ENCODE data around the gene ZAR1. TPM values are rescaled to one million over a fixed set of nuclear protein-coding genes. Genes with fewer than 3 reads are reported as not detected.

Gene ZAR1
- total RNA-seq, 2 donors from 2014 or later, result 0.18 TPM; not detected in 1

GRCh38 chr4:48495941-48496340 is 5.9 kb downstream of the ZAR1 start:
- peaks cover 4% of the 10 kb centered on the region for H3K4me1 ChIP-seq (ENCODE audit: control insufficient read depth, insufficient read depth, low read length)
- H3K27ac Mint-ChIP-seq, result no peak overlapping the region
- no peak overlapping the region for H3K27ac ChIP-seq (ENCODE audit: low read depth, low read length)
- peaks cover 22% of the 10 kb centered on the region for H3K36me3 ChIP-seq (ENCODE audit: control insufficient read depth, insufficient read depth, low read length)
- 90 to 100% methylated on average over 2 of the region's 2 CpGs for WGBS, 2 experiments (ENCODE audit: insufficient coverage in 1 of 2, insufficient read length in 1 of 2)
- no peak overlapping the region for H3K9ac ChIP-seq (ENCODE audit: extremely low read depth, low read length, poor library complexity, severe bottlenecking)
- no peaks in the 10 kb centered on the region for H3K9me3 Mint-ChIP-seq
- peaks cover 15% of the 10 kb centered on the region for H3K36me3 Mint-ChIP-seq (ENCODE audit: low read depth)
- H3K27me3 ChIP-seq (ENCODE audit: control insufficient read depth, insufficient read depth, low read length, poor library complexity, severe bottlenecking), result peaks cover 17% of the 10 kb centered on the region
- no peak overlapping the region for H3K4me3 ChIP-seq (ENCODE audit: low read length)
- no peak for DNase-seq
- no peaks in the 10 kb centered on the region for H3K9me3 ChIP-seq (ENCODE audit: control insufficient read depth, low read length)
- peaks cover 5% of the 10 kb centered on the region for H3K4me1 Mint-ChIP-seq
- no peak overlapping the region for H3K4me3 Mint-ChIP-seq
- H3K27me3 Mint-ChIP-seq (ENCODE audit: insufficient read depth), result peaks cover 23% of the 10 kb centered on the region
- TF ChIP-seq, protein P1, sequence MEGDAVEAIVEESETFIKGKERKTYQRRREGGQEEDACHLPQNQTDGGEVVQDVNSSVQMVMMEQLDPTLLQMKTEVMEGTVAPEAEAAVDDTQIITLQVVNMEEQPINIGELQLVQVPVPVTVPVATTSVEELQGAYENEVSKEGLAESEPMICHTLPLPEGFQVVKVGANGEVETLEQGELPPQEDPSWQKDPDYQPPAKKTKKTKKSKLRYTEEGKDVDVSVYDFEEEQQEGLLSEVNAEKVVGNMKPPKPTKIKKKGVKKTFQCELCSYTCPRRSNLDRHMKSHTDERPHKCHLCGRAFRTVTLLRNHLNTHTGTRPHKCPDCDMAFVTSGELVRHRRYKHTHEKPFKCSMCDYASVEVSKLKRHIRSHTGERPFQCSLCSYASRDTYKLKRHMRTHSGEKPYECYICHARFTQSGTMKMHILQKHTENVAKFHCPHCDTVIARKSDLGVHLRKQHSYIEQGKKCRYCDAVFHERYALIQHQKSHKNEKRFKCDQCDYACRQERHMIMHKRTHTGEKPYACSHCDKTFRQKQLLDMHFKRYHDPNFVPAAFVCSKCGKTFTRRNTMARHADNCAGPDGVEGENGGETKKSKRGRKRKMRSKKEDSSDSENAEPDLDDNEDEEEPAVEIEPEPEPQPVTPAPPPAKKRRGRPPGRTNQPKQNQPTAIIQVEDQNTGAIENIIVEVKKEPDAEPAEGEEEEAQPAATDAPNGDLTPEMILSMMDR (conservative IDR thresholded peaks at IDR 0.05), result no peak

- Histone ChIP-seq H3K4me3 (ENCODE audit: low read length) (no peak overlapping the region), H3K9me3 (ENCODE audit: control insufficient read depth, low read length) (no peaks in the 10 kb centered on the region), H3K27me3 (ENCODE audit: control insufficient read depth, insufficient read depth, low read length, poor library complexity, severe bottlenecking) (no peaks in the 10 kb centered on the region), H3K27ac (ENCODE audit: low read depth, low read length) (no peak overlapping the region), H3K4me1 (ENCODE audit: control insufficient read depth, insufficient read depth, low read length) (no peaks in the 10 kb centered on the region), H3K36me3 (ENCODE audit: control insufficient read depth, insufficient read depth, low read length) (peaks cover 45% of the 10 kb centered on the region), H3K9ac (ENCODE audit: extremely low read depth, low read length, poor library complexity, severe bottlenecking) (no peak overlapping the region)
- peaks cover 3% of the 10 kb centered on the region for H3K27me3 Mint-ChIP-seq (ENCODE audit: insufficient read depth)
- TF ChIP-seq, protein P1 (conservative IDR thresholded peaks at IDR 0.05), result no peak
- no peak overlapping the region for H3K27ac Mint-ChIP-seq
- WGBS, 2 experiments (ENCODE audit: insufficient coverage in 1 of 2, insufficient read length in 1 of 2), result 90 to 94% methylated on average over 3 to 4 of the region's 4 CpGs
- DNase-seq, result no peak
- H3K4me3 Mint-ChIP-seq, result no peak overlapping the region
- H3K9me3 Mint-ChIP-seq, result no peaks in the 10 kb centered on the region
- peaks cover 26% of the 10 kb centered on the region for H3K36me3 Mint-ChIP-seq (ENCODE audit: low read depth)
- no peaks in the 10 kb centered on the region for H3K4me1 Mint-ChIP-seq
These were observed 8.8 kb downstream of the ZAR1 start for GRCh38 chr4:48498895-48499294.

- no peaks in the 10 kb centered on the region for H3K9me3 Mint-ChIP-seq
- no peaks in the 10 kb centered on the region for H3K27me3 Mint-ChIP-seq (ENCODE audit: insufficient read depth)
- DNase-seq, result no peak
- no peak overlapping the region for H3K4me3 Mint-ChIP-seq
- Histone ChIP-seq H3K27me3 (ENCODE audit: control insufficient read depth, insufficient read depth, low read length, poor library complexity, severe bottlenecking) (no peaks in the 10 kb centered on the region), H3K4me1 (ENCODE audit: control insufficient read depth, insufficient read depth, low read length) (no peaks in the 10 kb centered on the region), H3K9ac (ENCODE audit: extremely low read depth, low read length, poor library complexity, severe bottlenecking) (no peak overlapping the region), H3K27ac (ENCODE audit: low read depth, low read length) (no peak overlapping the region), H3K4me3 (ENCODE audit: low read length) (no peak overlapping the region), H3K36me3 (ENCODE audit: control insufficient read depth, insufficient read depth, low read length) (peaks cover 51% of the 10 kb centered on the region), H3K9me3 (ENCODE audit: control insufficient read depth, low read length) (no peaks in the 10 kb centered on the region)
- 100% methylated on average over 3 of the region's 3 CpGs; no CpG with 5 or more reads in 1 of the 2 experiments for WGBS, 2 experiments (ENCODE audit: insufficient coverage in 1 of 2, insufficient read length in 1 of 2)
- TF ChIP-seq, protein P1 (conservative IDR thresholded peaks at IDR 0.05), result no peak
- H3K36me3 Mint-ChIP-seq (ENCODE audit: low read depth), result peaks cover 26% of the 10 kb centered on the region
- no peak overlapping the region for H3K27ac Mint-ChIP-seq
- peaks cover 4% of the 10 kb centered on the region for H3K4me1 Mint-ChIP-seq
These were observed 9.6 kb downstream of the ZAR1 start for GRCh38 chr4:48499551-48500066.

Data from endodermal cell (in vitro differentiated cells).